ENCODE data around the gene RUNX1. TPM values are rescaled to one million over a fixed set of nuclear protein-coding genes. Genes with fewer than 3 reads are reported as not detected.

Gene RUNX1
- total RNA-seq, 1 experiment from 2014 or later, result 0.52 TPM

DNA sequence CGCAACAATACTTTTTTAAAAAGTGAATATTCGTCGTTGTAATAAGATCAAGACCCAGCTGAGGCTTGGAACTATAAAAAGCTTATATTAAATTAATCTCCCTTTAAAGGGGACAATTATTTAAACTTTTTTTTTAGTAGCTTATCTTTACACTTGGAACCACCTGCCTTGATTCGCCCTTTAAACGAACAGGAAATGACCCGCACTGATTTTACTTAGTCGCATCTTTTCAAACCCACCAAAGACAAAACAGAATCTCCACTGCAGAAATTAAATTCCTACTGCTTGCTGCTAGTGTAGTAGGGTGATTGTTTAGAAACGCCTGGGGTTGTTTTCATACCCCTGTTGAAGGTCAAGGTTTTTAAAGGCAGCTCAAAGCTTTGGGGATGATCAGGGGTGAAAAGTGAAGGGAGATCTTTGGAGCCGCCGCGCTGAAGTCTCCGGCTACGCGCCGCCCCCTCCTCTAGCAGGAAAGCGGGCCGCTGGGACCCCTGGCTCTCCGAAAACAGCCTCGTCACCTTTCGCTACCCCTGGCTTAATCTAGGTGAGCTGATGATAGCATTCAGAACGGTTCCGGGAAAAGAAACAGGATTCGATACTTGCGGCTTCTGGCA, 163.4 kb downstream of the RUNX1 start:
- TF ChIP-seq EZH2 (IDR thresholded peaks at IDR 0.05; ENCODE audit: borderline replicate concordance, low read depth, low read length, poor library complexity, severe bottlenecking), result no peak
- TF ChIP-seq, protein P1, sequence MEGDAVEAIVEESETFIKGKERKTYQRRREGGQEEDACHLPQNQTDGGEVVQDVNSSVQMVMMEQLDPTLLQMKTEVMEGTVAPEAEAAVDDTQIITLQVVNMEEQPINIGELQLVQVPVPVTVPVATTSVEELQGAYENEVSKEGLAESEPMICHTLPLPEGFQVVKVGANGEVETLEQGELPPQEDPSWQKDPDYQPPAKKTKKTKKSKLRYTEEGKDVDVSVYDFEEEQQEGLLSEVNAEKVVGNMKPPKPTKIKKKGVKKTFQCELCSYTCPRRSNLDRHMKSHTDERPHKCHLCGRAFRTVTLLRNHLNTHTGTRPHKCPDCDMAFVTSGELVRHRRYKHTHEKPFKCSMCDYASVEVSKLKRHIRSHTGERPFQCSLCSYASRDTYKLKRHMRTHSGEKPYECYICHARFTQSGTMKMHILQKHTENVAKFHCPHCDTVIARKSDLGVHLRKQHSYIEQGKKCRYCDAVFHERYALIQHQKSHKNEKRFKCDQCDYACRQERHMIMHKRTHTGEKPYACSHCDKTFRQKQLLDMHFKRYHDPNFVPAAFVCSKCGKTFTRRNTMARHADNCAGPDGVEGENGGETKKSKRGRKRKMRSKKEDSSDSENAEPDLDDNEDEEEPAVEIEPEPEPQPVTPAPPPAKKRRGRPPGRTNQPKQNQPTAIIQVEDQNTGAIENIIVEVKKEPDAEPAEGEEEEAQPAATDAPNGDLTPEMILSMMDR (conservative IDR thresholded peaks at IDR 0.05; ENCODE audit: low read depth, low read length), result no peak
- CTCF ChIA-PET, result no interaction called here
- POLR2A ChIA-PET (ENCODE audit: low non-redundant PET), result no interaction called here
- Histone ChIP-seq H3K27ac (ENCODE audit: low read depth, low read length, poor library complexity, severe bottlenecking) (no peak overlapping the region), H3K9me3 (ENCODE audit: low read depth, low read length, poor library complexity, severe bottlenecking) (no peaks in the 10 kb centered on the region), H3K36me3 (ENCODE audit: insufficient read depth, low read length, poor library complexity, severe bottlenecking) (no peaks in the 10 kb centered on the region), H3K27me3 (replicated peaks; ENCODE audit: insufficient read depth, low read depth, low read length, poor library complexity) (peaks cover 95% of the 10 kb centered on the region), H3K4me3 (ENCODE audit: low read depth, low read length, poor library complexity, severe bottlenecking) (no peak overlapping the region), H3K4me1 (ENCODE audit: insufficient read depth, low read length, poor library complexity, severe bottlenecking) (peaks cover 19% of the 10 kb centered on the region)
- intact Hi-C loops (cut with micrococcal nuclease; ENCODE audit: unreplicated experiment), result loop anchor here (10.0 kb wide), 1 partner anchor 1049 kb away; no protein-coding TSS in a partner anchor
- DNase-seq (ENCODE audit: low spot score), result no peak
- no TSS peak for BruUV-seq (replicated peaks)

DNA sequence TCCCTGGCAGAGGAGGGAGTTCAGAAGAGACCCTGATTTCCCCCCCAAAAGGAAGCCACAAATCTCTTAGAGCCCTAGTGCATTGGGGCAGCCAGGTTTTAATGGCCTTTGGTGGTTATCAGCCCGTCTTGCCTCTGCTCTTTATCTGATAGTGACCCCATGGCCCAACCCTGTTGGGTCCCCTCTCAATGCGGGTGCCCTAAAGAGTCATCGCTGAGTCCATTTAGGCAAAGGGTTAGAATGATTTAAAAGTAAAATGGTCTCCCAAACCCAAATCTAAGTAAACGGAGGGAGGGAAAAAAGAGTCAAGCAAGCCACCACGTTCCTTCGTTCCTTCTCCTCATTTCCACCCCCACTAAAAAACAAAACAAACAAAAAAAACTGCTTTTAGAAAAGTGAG, 164.0 kb downstream of the RUNX1 start:
- no peak overlapping the region for H3K27ac ChIP-seq (ENCODE audit: low read depth, low read length, poor library complexity, severe bottlenecking)
- no peak overlapping the region for H3K4me3 ChIP-seq (ENCODE audit: low read depth, low read length, poor library complexity, severe bottlenecking)
- peaks cover 19% of the 10 kb centered on the region for H3K4me1 ChIP-seq (ENCODE audit: insufficient read depth, low read length, poor library complexity, severe bottlenecking)
- TF ChIP-seq EZH2 (IDR thresholded peaks at IDR 0.05; ENCODE audit: borderline replicate concordance, low read depth, low read length, poor library complexity, severe bottlenecking), result no peak
- TF ChIP-seq, protein P1 (conservative IDR thresholded peaks at IDR 0.05; ENCODE audit: low read depth, low read length), result no peak
- H3K9me3 ChIP-seq (ENCODE audit: low read depth, low read length, poor library complexity, severe bottlenecking), result no peaks in the 10 kb centered on the region
- intact Hi-C loops (cut with micrococcal nuclease; ENCODE audit: unreplicated experiment), result loop anchor here (10.0 kb wide), 1 partner anchor 1050 kb away; no protein-coding TSS in a partner anchor
- H3K36me3 ChIP-seq (ENCODE audit: insufficient read depth, low read length, poor library complexity, severe bottlenecking), result no peaks in the 10 kb centered on the region
- peaks cover 94% of the 10 kb centered on the region for H3K27me3 ChIP-seq (replicated peaks; ENCODE audit: insufficient read depth, low read depth, low read length, poor library complexity)
- DNase-seq (ENCODE audit: low spot score), result no peak
- POLR2A ChIA-PET (ENCODE audit: low non-redundant PET), result no interaction called here
- CTCF ChIA-PET, result no interaction called here
- BruUV-seq (replicated peaks), result no TSS peak

DNA sequence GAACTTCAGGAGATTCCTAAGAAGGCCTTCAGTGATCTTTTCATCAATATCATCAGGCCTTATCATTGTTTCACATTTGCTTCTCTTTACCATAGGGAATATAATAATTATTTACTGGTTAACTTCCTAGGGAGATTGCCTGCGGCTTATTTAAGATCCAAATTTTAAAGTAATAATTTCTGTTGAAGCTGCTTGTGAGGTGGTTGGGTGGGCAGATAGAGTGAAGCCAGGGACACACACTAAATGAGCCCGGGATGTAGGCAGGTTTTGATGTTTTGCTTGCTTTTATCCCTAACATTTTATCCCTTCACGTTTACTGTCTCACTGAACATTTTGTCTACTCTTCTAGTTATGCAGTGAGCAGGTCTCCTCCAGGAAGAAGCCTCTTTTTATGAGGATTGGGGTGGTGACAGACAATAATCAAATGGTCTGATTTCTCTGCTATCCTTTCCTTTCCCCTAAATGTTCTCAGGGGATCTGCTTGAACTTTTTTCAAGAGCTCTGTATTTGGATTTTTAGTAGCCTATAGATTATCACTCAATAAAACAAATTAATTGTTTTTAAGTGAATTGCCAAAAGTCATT, 164.7 kb downstream of the RUNX1 start:
- Histone ChIP-seq H3K27ac (ENCODE audit: low read depth, low read length, poor library complexity, severe bottlenecking) (no peak overlapping the region), H3K27me3 (replicated peaks; ENCODE audit: insufficient read depth, low read depth, low read length, poor library complexity) (peaks cover 87% of the 10 kb centered on the region), H3K9me3 (ENCODE audit: low read depth, low read length, poor library complexity, severe bottlenecking) (no peaks in the 10 kb centered on the region), H3K36me3 (ENCODE audit: insufficient read depth, low read length, poor library complexity, severe bottlenecking) (no peaks in the 10 kb centered on the region), H3K4me3 (ENCODE audit: low read depth, low read length, poor library complexity, severe bottlenecking) (no peak overlapping the region), H3K4me1 (ENCODE audit: insufficient read depth, low read length, poor library complexity, severe bottlenecking) (peaks cover 13% of the 10 kb centered on the region)
- ChIA-PET CTCF (no interaction called here), POLR2A (ENCODE audit: low non-redundant PET) (no interaction called here)
- intact Hi-C loops (cut with micrococcal nuclease; ENCODE audit: unreplicated experiment), result loop anchor here (5.0 to 10.0 kb wide), 2 partner anchors 137 to 1050 kb away; no protein-coding TSS in a partner anchor
- no peak for DNase-seq (ENCODE audit: low spot score)
- no TSS peak for BruUV-seq (replicated peaks)
- TF ChIP-seq, protein P1 (conservative IDR thresholded peaks at IDR 0.05; ENCODE audit: low read depth, low read length), result no peak
- no peak for TF ChIP-seq EZH2 (IDR thresholded peaks at IDR 0.05; ENCODE audit: borderline replicate concordance, low read depth, low read length, poor library complexity, severe bottlenecking)

Data from A673 (cell line).